HG02642 (cell line): ENCODE data around the gene RABGAP1.
A peak's percentile ranks its signal among the peaks of the same experiment; 100 is the strongest.

Experiments
- ATAC-seq: cut with Tn5 transposase; IDR thresholded peaks from one replicate; pipeline ENCODE4 v1.9.1; 2021; ENCODE audit warnings: mild to moderate bottlenecking; ENCODE audit not compliant: unreplicated experiment, poor library complexity

The RABGAP1 gene

DNA sequence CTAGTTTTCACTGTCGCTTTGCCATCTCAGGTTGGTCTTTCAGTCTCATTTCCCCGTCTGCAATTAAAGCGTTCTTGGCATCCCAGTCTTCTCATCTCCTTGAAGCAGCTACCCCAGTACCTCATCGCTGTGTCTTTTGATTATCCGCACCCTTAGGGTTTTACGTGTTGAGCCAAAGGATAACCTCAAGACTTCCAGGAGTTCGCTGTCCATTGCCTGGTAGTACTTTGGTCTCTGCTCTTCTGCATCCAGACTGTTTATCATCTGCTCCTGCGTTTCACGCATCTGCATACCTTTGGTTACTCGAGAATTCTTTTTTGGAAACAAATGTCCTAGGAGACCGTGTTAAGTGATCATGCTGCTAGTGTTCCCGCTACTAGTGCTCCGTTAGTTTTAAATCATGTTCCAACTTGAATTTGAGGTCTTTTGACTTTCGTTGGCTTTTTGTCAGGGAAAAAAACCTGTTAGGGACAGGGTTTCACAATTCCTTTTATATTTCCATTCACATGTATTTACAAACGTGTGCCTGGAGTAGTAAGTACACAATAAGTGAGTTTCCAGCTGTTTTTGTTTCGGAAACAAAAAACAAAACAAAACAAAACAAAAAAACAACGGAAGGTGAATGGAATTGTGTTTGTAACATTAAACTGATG lies 888 bp downstream of the RABGAP1 start:
- no peak for ATAC-seq

DNA sequence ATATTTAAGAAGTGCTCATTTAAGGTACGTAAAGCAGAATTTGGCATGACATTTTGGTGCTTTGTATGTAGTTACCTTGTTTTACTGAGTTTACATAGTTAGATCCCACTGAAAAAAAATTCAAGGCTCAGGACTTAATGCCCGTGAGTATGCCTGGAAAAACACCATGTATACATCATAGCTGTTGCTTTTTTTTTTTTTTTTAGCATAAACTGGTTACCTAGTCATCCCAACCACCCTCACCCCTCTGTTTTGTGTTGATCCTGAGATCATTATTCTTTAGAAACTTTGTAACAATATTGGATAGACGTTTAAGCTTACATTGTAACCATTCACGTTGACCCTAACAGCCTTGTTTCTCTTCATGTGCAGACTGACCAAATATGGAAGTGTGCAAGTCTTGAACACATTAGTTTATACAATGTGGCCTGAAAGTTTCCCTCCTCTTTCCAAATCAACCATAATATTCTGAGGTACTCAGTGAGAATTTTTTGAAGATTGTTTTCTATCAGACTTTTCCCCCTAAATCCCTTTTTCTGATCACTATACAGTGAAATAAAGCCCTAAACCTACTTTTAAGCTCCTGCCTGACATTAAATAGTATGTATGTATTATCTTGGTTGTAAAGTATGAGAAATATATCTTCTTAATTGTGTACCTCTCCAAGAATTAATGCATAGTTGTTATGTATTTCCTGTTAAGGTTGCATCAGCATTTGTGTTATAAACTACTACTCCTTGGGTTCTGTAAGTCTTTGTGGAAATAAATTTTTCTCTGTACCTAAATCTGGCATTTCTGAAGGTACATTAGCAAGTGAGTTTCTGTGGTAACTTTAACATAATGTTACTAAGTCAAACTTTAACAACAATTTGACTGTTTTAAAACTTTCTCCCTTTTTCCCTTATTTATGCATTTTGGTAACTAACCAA lies 4.4 kb downstream of the RABGAP1 start:
- no peak for ATAC-seq

DNA sequence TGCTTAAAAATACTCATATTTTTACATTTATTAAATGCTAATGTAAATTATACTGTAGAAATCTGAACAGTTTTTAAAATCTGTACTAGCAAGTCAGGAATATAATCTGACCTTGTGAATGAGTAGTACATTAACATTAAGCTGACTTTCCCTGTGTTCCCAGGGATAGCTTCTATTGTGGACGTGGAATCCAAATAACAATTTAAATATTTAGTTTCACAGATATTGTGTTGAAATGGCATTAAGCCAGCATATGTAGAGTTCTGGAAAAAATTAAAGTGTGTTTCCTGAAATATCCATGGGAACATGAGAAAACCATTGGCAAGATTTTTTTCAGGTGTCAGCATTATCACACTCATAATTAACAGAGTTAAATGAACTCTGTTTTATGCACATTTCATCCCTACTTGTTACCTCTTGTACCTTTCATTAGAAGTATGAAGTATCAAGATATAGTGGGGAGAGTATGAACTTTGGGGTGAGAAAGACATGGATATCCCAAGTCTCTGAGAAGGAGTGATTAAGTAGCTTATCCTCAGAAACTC lies 5.7 kb downstream of the RABGAP1 start:
- no peak for ATAC-seq

DNA sequence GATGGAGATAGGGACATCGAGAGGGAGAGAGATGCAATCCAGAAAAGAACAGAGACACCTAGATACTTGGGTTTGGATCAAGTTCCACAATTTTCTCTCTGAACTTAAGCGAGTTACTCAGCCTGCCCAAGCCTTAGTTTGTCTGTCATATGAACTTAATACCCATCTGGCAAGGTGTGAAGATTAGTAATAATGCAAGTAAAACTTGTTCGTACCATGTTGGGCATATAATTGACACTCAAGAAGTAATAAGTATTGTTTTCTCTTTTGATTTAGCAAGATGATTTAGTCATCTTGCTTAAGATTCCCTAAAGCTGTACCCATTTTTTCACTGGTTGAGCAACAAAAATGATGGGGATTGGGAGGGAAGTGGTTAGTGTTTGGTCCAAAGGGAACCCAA lies 7.5 kb downstream of the RABGAP1 start:
- no peak for ATAC-seq

DNA sequence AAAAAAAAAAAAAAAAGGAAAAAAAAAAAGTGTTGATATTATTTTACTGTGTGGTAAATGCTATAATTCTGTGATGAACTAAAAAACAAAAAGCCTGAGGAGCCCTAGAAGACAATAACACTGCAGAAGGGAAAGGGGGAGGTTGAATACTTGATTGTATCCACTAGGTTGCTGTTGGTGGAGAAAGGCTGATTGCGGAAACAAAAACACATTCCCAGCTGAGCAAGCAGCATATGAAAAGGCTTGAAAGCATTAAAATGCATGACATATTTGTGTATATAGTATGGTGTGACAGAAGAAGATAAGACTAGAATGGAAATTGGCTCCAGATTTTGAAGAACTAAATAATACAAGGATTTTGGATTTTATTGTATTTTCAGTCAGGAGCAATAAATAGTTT lies 8.9 kb downstream of the RABGAP1 start:
- no peak for ATAC-seq

DNA sequence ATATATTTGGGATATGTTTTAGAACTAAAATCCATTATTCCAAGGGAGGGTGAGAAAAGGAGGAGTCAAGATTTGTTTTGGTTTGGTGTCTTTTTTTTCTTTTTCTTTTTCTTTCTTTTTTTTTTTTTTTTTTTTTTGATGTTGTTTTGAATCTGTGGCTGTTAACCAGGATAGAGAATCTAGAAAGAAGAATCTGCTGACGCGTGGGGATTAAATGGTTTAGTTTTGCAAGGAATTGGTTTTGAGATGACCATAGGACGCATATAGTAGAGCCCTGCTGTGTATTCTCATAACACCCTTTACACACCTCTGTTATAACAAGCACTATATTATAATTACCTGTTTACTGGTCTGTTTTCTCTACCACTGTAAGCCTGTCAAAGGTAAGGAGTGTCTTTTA lies 9.4 kb downstream of the RABGAP1 start:
- no peak for ATAC-seq

DNA sequence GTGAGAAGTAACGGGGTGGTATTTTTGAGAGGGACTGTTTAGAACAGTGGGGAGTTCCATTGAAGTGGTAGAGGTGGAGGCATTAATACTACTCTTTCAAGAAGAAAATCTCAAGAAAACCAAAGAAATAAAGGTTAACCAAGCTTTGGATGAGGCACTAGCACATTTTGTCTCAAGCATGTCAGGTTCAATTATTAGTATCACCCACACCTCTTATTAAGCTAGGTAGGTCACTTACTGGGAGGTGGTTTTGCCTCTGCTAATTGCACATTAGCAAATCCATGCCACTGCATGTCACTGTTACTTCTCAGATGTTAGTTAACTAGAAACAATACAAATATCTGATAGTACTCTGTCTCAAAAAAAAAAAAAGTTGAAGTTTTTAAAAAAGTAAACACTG lies 10.2 kb downstream of the RABGAP1 start:
- no peak for ATAC-seq

DNA sequence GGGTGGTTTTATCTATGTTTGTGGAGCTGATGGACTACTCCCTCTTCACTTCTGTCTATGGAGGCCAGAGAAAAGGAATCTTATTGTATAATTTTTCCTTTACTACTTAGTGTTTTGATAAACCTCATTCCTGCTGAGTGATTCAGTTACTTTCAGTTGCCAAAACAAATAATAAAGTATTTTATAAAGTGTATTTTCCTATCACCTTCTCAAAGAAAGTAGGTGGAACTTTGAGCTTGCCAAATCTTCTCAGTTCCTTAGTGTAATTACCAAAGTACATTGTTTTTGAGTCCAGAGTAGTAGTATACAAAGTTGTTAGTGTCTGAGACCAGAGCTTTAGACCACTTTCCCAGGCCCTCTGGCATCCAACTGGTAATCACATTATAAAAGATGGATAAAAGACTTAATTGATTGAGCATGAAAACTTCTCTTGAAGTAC lies 13.5 kb downstream of the RABGAP1 start:
- ATAC-seq: no peak

DNA sequence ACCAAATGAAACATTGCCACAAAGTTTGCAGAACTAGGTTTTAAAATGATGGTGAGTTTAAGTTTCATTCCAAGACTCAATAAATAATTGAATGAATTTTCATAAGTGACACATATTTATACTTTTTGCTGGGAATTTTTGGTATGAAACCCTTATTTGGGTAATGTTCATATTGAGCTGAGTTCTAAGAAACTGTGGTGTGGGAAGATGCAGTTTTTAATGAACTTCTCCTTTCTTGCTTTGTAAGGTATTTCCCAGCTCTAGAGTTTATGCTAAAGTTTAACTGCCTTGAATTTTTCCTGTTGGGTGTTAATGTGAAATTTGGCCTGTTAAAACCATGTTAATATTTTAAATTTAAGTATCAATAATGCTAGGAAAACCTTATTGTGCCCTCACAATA lies 15.1 kb downstream of the RABGAP1 start:
- no peak for ATAC-seq

DNA sequence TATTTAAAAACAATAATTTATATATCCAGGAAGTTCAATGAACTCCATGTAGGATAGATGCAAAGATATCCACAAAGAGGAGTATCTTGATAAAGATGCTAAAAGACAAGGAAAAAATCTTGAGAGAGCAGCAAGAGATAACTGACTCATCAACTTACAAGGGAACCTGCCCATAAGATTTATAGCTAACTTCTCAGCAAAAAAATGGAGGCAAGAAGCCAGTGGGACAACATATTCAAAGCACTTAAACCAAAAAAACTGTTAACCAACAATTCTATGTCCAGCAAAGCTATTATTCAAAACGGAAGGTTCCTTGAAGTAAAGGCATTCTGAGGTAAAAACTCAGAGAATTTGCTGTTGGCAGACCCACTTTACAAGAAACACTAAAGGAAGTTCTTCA lies 20.3 kb downstream of the RABGAP1 start:
- no peak for ATAC-seq

DNA sequence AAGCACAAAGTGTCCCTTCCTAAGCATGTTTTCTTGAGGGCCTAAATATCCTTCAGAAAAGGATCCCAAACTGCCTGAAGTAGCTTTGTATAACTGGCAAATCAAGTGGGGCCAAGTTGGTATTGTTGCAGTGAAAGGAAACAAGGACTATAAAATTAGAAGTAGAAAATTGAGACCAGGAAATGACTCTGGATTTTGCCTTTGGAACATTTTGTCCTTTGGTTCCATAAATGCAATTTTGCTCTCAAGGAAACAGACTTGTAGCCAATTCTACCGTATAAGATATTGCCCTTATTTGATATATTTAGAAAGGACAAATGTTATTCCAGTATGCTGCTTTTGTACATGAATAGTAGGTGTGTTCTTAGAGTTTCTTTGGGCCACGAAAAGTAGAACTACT lies 34.4 kb downstream of the RABGAP1 start:
- no peak for ATAC-seq

DNA sequence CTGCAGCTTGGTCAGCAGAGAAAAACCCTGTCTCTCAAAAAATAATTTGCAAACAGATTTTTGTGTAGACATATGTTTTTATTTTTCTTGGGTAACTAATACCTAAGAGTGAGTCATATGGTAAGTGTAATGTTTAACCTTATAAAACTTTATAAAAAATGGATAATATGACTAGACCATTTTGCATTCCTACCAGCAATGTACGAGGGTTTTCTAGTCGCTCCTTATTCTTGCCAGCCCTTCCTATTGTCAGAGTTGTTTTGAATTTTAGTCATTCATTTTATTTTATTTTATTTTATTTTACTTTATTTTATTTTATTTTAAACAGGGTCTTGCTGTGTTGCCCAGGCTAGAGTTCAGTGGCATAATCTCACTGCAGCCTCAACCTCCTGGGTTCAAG lies 37.8 kb downstream of the RABGAP1 start:
- no peak for ATAC-seq

DNA sequence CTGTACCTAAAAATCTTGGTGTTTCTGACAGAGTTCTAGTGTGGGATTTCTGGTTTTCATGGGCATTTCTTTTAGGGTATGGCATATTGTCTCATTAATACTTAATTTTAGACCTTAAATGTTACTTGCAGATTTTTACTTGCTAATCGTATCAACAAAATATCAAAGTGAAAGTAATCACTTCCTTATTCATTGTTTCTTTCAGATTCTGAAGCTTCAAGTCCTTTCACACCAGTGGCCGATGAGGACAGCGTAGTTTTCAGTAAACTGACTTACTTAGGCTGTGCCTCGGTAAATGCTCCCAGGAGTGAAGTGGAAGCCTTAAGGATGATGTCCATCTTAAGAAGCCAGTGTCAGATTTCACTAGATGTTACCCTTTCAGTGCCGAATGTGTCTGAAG lies 45.2 kb downstream of the RABGAP1 start:
- ATAC-seq: no peak

DNA sequence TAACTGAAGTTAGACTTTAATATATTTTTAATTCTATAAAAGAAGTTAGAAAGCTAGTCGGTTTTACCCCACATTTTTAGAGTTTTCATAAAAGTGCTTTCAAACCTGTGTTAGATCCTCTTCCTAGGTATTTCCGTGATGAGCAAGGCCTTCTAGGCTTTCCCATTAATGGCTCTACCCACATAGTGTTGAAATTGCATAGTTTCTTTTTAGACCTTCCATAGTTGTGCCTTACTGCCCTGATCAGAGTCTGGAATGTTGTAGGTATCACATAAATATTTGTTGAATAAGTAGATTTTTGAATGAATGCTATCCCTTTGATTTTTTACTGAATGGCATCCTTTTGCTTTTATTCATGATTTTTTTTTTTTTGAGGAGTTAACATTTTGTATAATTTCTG lies 47.3 kb downstream of the RABGAP1 start:
- no peak for ATAC-seq

DNA sequence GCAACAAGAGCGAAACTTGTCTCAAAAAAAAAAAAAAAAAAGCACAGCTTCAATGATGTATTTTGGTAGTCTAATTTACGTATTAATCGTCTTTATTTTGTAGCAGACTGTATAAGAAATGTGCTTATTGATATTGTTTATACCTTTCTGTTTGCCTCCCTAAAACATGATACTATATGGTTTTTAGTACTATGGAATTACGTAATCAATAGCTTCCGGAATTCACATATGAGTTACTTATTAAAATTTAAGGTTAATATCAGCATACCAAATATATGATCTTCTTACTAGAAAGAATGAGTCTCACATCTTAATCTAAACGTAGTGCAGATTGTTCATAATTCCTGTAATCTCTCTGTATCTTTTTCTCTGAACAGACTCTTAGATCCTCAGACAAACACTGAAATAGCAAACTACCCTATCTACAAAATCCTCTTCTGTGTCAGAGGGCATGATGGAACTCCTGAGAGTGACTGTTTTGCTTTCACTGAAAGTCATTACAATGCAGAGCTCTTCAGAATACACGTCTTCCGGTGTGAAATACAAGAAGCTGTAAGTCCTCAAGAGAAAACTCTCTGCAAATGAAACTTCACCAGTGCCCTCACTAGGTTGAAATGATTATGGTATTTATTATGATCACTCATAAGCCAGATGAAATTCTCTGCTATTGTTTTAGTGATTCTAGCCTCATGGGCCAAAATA lies 48.3 kb downstream of the RABGAP1 start:
- ATAC-seq: peak; percentile 55

DNA sequence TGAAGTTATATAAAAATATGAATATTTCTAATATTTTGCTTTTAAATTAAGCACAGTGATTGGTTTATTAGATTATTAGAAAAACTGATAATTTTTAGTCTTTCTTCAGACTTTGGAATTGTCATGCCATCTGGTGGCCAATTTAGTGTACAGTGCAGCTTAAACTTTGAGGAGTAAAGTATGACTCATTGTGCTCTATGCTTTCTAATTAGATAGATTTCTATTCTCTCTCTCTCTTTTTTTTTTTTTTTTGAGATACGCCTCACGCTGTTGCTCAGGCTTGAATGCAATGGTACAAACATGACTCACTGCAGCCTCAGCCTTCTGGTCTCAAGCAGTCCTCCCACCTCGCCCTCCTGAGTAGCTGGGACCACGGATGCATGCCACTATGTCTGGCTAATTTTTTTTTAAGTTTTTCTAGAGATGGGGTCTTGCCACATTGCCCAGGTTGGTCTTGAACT lies 50.6 kb downstream of the RABGAP1 start:
- no peak for ATAC-seq

DNA sequence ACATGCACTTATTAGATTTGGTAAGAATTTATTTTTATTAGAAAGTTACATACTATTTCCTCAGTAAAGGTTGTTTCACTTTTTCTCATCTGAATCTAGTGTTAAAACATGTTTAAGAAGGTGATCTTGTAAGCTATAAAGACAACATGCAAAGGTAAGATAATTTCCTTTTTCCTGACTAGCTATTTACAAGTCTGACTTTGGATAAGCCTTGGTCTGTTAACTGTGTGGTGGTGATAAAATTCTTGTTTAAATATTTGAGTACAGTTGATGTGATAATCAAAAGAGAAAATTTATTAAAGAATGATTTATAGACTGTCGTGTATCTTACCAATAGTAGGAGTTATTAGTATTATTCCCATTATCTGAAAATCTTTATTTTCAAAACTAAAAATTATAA lies 55.8 kb downstream of the RABGAP1 start:
- no peak for ATAC-seq

DNA sequence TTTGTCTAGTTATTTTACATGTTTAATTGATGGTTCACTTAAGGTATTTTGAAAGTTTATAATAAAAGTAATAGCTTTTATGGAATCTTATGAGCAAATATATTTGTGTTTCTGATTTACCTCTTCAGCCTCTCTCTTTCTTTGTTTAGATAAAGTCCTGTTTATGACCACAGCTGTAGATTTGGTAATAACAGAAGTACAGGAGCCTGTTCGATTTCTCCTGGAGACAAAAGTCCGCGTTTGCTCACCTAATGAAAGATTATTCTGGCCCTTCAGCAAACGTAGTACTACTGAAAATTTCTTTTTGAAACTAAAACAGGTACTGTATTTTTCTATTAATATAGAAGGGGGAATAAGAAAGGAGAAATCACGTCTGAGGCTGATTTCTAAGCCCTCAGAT lies 57.6 kb downstream of the RABGAP1 start:
- ATAC-seq: no peak

DNA sequence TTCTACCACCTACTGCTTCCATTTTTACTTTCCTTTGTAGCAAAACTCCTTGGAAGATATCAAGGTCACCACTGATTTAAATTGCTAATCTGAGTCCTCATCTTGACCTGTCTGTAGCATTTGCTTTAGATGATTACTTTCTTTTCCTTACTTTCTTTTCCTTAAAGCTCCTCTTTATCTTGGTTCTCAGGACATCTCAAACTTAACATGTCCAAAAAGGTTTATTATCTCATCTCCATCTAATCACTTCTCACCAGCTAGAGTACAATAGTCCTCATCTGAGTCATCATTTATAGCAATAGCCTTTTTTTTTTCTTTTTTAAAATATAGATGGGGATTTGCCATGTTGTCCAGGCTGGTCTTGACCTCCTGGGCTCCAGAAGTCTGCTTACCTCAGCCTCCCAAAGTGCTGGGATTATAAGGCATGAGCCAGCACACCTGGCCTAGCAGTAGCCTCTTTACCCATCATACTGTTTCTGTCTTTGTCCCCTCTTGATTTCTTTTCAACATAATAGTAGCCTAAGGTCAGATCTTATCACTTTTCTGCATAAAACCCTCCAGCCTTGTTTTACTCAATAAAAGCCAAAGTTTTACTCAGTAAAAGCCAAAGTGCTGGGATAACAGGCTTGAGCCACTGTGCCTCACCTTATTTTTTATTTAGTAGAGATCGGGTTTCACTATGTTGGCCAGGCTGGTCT lies 59.7 kb downstream of the RABGAP1 start:
- no peak for ATAC-seq

DNA sequence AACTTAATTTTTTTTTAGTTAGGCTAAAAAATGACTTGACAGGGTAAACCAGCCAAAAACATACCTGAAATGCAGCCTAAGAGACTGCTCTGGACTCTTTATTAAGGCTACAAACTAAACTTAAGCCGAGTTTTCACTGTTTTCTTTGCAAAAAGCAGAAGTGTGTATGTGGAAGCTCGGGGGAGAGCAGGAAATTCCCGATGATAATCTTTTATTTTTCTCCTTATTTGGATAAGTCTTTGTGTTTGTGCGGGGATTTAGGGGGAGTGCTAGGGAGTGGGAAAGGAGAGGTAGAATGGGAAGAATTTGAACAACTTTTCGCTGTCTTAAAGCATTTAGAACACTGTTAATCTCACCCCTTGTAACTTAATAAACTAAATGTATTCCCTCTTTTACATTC lies 61.9 kb downstream of the RABGAP1 start:
- no peak for ATAC-seq
